Neural cell (in vitro differentiated cells): Measurements from ENCODE around the gene MYB. TPM values are rescaled to one million over a fixed set of nuclear protein-coding genes. Genes with fewer than 3 reads are reported as not detected.

Source experiments
- H2AFZ ChIP-seq: fragments of 200-600, 300-800 bp; sonication (generic), shearing (Covaris generic); 2 replicates; pipeline ENCODE4 v1.6.0; 2014; ENCODE audit warnings: low read depth, mild to moderate bottlenecking, antibody characterized with exemption, low read length, moderate library complexity
- H3F3A ChIP-seq: fragments of 200-600 bp; shearing (Covaris generic); 2 replicates; pipeline ENCODE4 v1.6.1; 2016; ENCODE audit warnings: mild to moderate bottlenecking, moderate library complexity, mixed read lengths, antibody characterized with exemption, low read length; ENCODE audit not compliant: insufficient read depth, poor library complexity, severe bottlenecking
- H3K27ac ChIP-seq: fragments of 200-600, 300-800 bp; sonication (generic), shearing (Covaris generic); 2 replicates; pipeline ENCODE4 v1.5.1; 2014; ENCODE audit warnings: mild to moderate bottlenecking, low read length, moderate library complexity
- H3K27me3 ChIP-seq: fragments of 300-800, 200-600 bp; sonication (generic), shearing (Covaris generic); 2 replicates; pipeline ENCODE4 v1.6.0; 2014; ENCODE audit warnings: mild to moderate bottlenecking, low read depth, low read length, moderate library complexity; ENCODE audit not compliant: insufficient read depth
- H3K36me3 ChIP-seq: fragments of 300-800, 200-600 bp; sonication (generic), shearing (Covaris generic); 2 replicates; pipeline ENCODE4 v1.5.1; 2014; ENCODE audit warnings: mild to moderate bottlenecking, antibody characterized with exemption, low read length, moderate library complexity; ENCODE audit not compliant: insufficient read depth
- H3K4me2 ChIP-seq: fragments of 300-800, 200-600 bp; sonication (generic), shearing (Covaris generic); 2 replicates; pipeline ENCODE4 v1.6.0; 2014; ENCODE audit warnings: mild to moderate bottlenecking, low read length
- H3K4me3 ChIP-seq: fragments of 300-800, 200-600 bp; sonication (generic), shearing (Covaris generic); 2 replicates; pipeline ENCODE4 v1.5.1; 2014; ENCODE audit warnings: mild to moderate bottlenecking, low read length, moderate library complexity
- H3K79me2 ChIP-seq: fragments of 200-600 bp; shearing (Covaris generic); replicated peaks from 2 replicates; pipeline ENCODE4 v1.6.0; 2014; ENCODE audit warnings: mild to moderate bottlenecking, low read length, moderate library complexity; ENCODE audit not compliant: insufficient read depth
- H3K9ac ChIP-seq: fragments of 300-800, 200-600 bp; sonication (generic), shearing (Covaris generic); 2 replicates; pipeline ENCODE4 v1.6.1; 2016; ENCODE audit warnings: mild to moderate bottlenecking, low read length, mixed read lengths
- H3K9me2 ChIP-seq: fragments of 200-600 bp; shearing (Covaris generic); 2 replicates; pipeline ENCODE4 v1.6.1; 2016; ENCODE audit warnings: mild to moderate bottlenecking, low read length, mixed read lengths; ENCODE audit not compliant: insufficient read depth
- H3K9me3 ChIP-seq: fragments of 200-600, 300-800 bp; sonication (generic), shearing (Covaris generic); 2 replicates; pipeline ENCODE4 v1.6.1; 2016; ENCODE audit warnings: mild to moderate bottlenecking, mixed run types, low read length, moderate library complexity, mixed read lengths
- H4K20me1 ChIP-seq: fragments of 200-600 bp; shearing (Covaris generic); 2 replicates; pipeline ENCODE4 v1.6.1; 2016; ENCODE audit warnings: mild to moderate bottlenecking, mixed run types; ENCODE audit not compliant: insufficient read depth
- EP300 ChIP-seq: fragments of 450-650 bp; conservative IDR thresholded peaks from 2 replicates; pipeline ENCODE4 v1.6.1; 2014; ENCODE audit warnings: antibody characterized with exemption, mild to moderate bottlenecking, moderate library complexity; ENCODE audit not compliant: poor library complexity, severe bottlenecking
- EZH2 ChIP-seq: fragments of 200-600, 300-800 bp; shearing (Covaris generic), sonication (generic); IDR thresholded peaks from 2 replicates; pipeline ENCODE4 v1.6.1; 2014; ENCODE audit warnings: antibody characterized with exemption, low read length, borderline replicate concordance, mild to moderate bottlenecking; ENCODE audit not compliant: insufficient read depth, poor library complexity, severe bottlenecking
- MXI1 ChIP-seq: fragments of 450-650 bp; conservative IDR thresholded peaks from 2 replicates; pipeline ENCODE4 v1.6.1; 2014; ENCODE audit warnings: antibody characterized with exemption, mild to moderate bottlenecking; ENCODE audit not compliant: poor library complexity, severe bottlenecking
- POLR2AphosphoS5 ChIP-seq: IDR thresholded peaks from 2 replicates; pipeline ENCODE4 v1.6.1; 2012
- RAD21 ChIP-seq: fragments of 450-650 bp; conservative IDR thresholded peaks from 2 replicates; pipeline ENCODE4 v1.6.1; 2014; ENCODE audit warnings: antibody characterized with exemption, mild to moderate bottlenecking, moderate library complexity
- SMC3 ChIP-seq: fragments of 450-650 bp; conservative IDR thresholded peaks from 2 replicates; pipeline ENCODE4 v1.6.1; 2014; ENCODE audit warnings: antibody characterized with exemption, mild to moderate bottlenecking, moderate library complexity; ENCODE audit not compliant: poor library complexity
- TAF1 ChIP-seq: IDR thresholded peaks from 2 replicates; pipeline ENCODE4 v1.6.1; 2012; ENCODE audit warnings: low read depth
- polyA plus RNA-seq: library from polyadenylated mRNA; depleted of rRNA; stranded (reverse); fragments of >200 nt; gene quantifications from 2 replicates; pipeline ENCODE4 v1.2.3, GENCODE V29; 2014
- TF ChIP-seq, protein P1 (sequence below): fragments of 450-650 bp; IDR thresholded peaks from 2 replicates; pipeline ENCODE4 v1.5.1; 2014; ENCODE audit warnings: antibody characterized with exemption, mild to moderate bottlenecking, moderate library complexity; ENCODE audit not compliant: poor library complexity, severe bottlenecking
- TF ChIP-seq, protein P2 (sequence below): IDR thresholded peaks from 2 replicates; pipeline ENCODE4 v1.6.1; 2012; ENCODE audit warnings: borderline replicate concordance

The MYB gene
- polyA plus RNA-seq, 1 donor from 2014 or later, result 4.0 TPM

DNA sequence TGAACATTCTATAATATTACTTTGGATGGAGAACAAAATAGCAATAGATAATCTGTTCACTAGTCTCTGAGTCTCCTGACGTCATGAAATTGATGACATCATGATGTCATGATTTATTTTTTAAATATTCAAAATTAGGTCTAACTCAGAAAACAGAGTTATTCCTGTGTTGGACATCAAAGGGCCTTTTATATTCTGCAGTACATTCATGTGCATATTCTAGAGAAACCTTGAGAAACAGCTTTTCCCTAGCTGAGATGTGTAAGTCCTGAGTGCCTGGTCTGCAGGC, 53.3 kb downstream of the MYB start:
- Histone ChIP-seq H2AFZ (no peak overlapping the region), H3K36me3 (no peaks in the 10 kb centered on the region), H3K79me2 (no peaks in the 10 kb centered on the region), H3K27me3 (no peaks in the 10 kb centered on the region), H3K9me2 (no peaks in the 10 kb centered on the region), H3K4me2 (no peak overlapping the region), H3F3A (no peaks in the 10 kb centered on the region), H3K9ac (no peak overlapping the region), H3K9me3 (no peaks in the 10 kb centered on the region), H4K20me1 (no peaks in the 10 kb centered on the region), H3K27ac (no peak overlapping the region), H3K4me3 (no peak overlapping the region)
- TF ChIP-seq EZH2 (no peak), RAD21 (no peak), SMC3 (no peak), EP300 (no peak), TAF1 (no peak), POLR2AphosphoS5 (no peak), MXI1 (no peak)
- TF ChIP-seq, protein P1, sequence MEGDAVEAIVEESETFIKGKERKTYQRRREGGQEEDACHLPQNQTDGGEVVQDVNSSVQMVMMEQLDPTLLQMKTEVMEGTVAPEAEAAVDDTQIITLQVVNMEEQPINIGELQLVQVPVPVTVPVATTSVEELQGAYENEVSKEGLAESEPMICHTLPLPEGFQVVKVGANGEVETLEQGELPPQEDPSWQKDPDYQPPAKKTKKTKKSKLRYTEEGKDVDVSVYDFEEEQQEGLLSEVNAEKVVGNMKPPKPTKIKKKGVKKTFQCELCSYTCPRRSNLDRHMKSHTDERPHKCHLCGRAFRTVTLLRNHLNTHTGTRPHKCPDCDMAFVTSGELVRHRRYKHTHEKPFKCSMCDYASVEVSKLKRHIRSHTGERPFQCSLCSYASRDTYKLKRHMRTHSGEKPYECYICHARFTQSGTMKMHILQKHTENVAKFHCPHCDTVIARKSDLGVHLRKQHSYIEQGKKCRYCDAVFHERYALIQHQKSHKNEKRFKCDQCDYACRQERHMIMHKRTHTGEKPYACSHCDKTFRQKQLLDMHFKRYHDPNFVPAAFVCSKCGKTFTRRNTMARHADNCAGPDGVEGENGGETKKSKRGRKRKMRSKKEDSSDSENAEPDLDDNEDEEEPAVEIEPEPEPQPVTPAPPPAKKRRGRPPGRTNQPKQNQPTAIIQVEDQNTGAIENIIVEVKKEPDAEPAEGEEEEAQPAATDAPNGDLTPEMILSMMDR, result no peak
- TF ChIP-seq, protein P2, sequence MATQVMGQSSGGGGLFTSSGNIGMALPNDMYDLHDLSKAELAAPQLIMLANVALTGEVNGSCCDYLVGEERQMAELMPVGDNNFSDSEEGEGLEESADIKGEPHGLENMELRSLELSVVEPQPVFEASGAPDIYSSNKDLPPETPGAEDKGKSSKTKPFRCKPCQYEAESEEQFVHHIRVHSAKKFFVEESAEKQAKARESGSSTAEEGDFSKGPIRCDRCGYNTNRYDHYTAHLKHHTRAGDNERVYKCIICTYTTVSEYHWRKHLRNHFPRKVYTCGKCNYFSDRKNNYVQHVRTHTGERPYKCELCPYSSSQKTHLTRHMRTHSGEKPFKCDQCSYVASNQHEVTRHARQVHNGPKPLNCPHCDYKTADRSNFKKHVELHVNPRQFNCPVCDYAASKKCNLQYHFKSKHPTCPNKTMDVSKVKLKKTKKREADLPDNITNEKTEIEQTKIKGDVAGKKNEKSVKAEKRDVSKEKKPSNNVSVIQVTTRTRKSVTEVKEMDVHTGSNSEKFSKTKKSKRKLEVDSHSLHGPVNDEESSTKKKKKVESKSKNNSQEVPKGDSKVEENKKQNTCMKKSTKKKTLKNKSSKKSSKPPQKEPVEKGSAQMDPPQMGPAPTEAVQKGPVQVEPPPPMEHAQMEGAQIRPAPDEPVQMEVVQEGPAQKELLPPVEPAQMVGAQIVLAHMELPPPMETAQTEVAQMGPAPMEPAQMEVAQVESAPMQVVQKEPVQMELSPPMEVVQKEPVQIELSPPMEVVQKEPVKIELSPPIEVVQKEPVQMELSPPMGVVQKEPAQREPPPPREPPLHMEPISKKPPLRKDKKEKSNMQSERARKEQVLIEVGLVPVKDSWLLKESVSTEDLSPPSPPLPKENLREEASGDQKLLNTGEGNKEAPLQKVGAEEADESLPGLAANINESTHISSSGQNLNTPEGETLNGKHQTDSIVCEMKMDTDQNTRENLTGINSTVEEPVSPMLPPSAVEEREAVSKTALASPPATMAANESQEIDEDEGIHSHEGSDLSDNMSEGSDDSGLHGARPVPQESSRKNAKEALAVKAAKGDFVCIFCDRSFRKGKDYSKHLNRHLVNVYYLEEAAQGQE, result no peak

DNA sequence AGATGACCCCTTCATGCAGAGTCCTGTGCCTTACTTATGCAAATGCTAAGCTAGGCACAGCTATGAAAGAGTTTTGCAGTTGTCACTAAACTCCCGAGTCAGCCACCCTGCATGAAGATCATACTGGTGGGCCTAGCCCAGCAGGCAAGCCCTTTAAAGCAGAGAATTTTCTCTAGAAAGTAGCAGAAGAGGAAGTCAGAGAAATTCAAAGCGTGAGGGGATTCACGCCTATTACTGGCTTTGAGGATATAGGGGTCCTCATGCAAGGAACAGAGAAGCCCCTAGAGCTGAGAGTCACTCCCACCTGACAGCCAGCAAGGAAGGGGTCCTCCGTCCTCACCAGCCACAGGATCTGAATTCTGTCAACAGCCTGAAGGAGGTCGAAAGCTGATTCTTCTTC, 54.6 kb downstream of the MYB start:
- no peaks in the 10 kb centered on the region for H3K79me2 ChIP-seq
- TF ChIP-seq RAD21 (no peak), EP300 (no peak), SMC3 (no peak), POLR2AphosphoS5 (no peak), EZH2 (no peak), MXI1 (no peak), TAF1 (no peak)
- TF ChIP-seq, protein P1, result no peak
- TF ChIP-seq, protein P2, result no peak
- H2AFZ ChIP-seq, result no peak overlapping the region
- no peak overlapping the region for H3K9ac ChIP-seq
- no peak overlapping the region for H3K4me3 ChIP-seq
- no peaks in the 10 kb centered on the region for H3K36me3 ChIP-seq
- no peaks in the 10 kb centered on the region for H3K9me2 ChIP-seq
- no peak overlapping the region for H3K4me2 ChIP-seq
- H3F3A ChIP-seq, result no peaks in the 10 kb centered on the region
- no peak overlapping the region for H3K27ac ChIP-seq
- no peaks in the 10 kb centered on the region for H3K27me3 ChIP-seq
- no peaks in the 10 kb centered on the region for H3K9me3 ChIP-seq
- H4K20me1 ChIP-seq, result no peaks in the 10 kb centered on the region
